GM19043 (cell line): ENCODE measurements around the gene CPNE1.

Experiments used
- ATAC-seq: cut with Tn5 transposase; IDR thresholded peaks from one replicate; pipeline ENCODE4 v1.9.1; 2021; ENCODE audit warnings: low read depth; ENCODE audit not compliant: unreplicated experiment

Gene CPNE1

DNA sequence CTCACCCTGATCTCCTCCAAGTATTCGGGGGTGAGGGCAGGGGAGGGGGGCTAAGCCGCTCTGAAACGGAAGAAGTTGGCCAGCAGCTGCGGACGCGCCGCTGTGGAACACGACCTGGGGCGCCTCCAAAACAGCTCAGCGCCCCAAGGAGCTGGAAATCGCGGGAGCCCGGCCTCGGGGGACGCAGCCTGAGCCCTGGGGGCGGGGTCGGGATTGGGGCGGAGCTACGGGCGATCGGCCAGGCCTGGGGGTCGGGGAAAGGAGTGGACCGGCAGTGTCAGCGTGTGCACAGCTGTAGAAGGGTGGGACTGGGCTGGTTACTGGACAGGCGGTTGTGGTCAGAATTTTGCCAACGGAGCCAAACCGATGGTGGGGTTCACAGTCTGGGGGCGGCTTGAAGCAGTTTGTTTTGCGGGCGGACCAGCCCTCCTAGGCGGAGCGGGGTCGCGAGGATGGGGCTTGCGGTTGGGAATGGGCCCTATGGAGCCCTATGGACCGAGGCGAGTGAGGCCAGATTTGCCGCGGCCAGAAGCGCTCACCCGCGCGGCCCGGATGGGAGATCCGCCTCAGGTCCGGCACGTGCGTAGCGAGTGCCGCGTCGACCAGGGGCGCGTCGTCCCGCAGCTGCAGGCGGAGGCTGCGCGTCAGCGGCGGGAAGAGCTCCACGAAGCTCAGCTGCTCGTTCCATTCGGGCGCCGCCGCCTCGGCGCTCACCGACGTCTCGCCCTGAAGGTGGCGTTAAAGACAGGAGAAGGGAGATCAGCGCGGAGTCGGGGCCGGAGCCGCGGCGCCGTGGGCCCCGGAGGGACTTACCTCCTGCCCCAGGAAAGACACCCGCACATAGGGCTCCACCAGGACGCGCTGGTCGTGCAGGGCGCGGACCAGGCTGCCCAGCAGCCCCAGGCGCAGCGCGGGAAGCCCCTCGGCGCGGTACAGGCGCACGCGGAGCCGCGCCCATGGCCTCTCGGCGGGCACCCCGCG lies 63.4 kb downstream of the CPNE1 start:
- no peak for ATAC-seq

- no peak for ATAC-seq
Observed at GRCh38 chr20:35600176-35600992, 64.3 kb downstream of the CPNE1 start.

- ATAC-seq, result no peak
Observed at GRCh38 chr20:35599776-35600120, 65.0 kb downstream of the CPNE1 start.

DNA sequence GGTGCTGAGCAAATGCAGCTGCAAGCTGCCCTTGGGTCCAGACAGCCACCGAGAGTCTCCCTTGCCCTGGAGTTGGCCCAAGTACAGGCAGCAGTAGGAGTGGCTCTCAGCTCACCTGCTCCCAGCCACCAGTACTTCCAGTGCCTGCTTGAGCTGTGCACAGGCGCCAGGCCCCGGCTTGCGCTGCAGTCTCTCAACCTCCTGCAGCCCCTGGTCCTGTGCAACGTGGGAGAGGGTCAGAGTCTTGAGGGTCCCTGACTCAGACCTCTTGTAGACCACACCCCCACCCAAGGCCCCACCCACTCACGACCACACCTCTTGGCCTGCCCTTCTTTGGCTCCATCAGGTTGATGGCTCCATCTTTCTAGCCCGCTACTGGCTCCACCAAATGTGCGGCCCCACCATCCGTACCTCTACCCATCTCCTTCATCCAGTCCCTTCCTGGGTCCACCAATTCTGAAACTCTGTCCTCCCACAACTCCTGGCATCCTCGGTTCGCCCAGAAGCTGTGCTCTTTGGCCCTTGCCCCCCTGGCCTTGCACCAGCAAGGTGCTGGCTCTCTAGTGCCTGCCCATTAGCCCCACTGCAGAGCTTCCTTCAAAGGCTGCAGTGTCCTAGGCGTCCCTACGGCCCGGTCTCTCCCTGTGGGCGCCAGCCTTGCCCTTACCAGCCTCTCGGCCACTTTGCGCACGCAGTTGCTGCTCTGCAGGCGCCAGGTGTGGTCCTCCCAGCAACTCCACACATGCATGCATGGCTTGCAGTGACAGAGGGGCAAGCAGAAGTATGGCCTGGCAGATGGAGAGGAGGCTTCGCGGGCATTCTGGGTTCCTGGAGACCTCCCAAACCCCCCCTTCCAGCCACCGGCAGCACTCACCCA lies 65.6 kb downstream of the CPNE1 start:
- no peak for ATAC-seq

DNA sequence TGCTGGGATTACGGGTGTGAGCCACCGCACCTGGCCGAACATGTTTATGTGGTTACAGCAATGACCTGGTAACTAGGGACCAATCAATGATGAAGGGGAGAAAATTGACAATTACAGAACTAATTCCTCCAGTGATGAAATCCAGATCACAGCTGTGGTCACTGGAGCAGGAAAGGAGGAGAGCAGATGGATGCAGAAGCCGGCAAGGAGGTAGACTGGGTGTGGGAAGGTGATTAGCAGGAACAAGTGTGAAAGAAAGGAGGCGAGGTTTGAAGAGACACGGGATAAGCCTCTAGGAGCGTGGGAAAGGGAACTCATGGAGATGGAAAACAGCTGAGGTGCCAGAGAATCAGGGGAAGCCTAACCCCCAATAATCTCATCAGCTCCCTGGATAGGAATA lies 66.2 kb downstream of the CPNE1 start:
- ATAC-seq, result no peak

DNA sequence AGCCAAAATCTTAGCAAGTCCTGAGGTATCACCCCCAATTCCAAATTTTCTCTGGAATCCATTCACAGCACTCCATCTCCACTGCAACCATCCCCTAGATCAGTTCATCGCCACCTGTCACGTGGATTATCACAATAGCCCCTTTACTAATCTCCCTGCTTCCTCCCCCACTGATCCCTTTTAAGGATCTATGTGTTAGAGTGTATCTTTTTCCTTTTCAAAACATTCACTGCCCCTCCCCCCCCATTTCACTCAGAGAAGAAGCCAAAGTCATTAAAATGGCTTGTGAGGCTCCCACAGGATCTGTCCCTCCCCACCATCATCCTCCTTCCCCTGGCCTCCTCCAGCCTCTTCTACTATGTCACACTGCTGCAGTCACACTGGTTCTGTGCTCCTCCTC lies 67.5 kb downstream of the CPNE1 start:
- ATAC-seq, result no peak

DNA sequence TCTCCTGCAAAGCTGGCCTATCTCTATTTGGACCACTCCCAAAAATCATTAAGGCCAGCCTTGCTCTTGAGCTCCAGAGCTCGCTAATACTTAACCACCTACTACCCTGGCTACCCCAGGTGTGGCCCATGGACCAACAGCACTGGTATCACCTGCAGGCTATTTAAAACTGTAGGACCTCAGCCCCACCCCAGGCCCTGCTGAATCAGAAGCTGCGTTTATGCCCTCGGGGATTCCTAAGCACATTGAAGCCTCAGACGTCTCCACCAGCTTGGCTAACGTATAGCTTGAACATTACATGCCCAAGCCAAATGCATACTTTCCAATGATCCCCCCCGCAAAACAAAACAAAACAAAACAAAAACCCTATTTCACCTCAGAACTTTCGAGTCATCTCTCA lies 68.8 kb downstream of the CPNE1 start:
- ATAC-seq, result no peak

DNA sequence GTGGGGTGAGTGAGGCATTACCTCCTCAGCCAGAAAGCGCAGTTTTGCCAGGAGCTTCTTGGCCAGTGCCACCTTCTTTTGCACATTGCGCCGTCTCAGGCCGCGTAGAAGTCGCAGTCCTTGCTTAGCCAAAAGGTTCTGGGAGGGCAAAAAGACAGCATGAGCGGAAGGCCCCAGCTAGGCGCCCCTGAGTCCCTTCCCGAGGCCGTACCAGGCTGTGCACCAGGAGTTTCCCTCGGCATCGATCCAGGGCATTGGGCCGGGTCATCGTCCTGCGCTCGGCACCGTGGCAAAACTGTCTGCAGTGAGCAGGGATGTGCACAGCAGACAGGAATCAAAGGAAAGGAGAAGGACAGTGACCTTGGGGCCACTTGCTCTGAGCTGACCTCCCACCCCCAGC lies 69.2 kb downstream of the CPNE1 start:
- ATAC-seq, result no peak

GRCh38 chr20:35592339-35592974 lies 72.2 kb downstream of the CPNE1 start:
- ATAC-seq, result no peak

DNA sequence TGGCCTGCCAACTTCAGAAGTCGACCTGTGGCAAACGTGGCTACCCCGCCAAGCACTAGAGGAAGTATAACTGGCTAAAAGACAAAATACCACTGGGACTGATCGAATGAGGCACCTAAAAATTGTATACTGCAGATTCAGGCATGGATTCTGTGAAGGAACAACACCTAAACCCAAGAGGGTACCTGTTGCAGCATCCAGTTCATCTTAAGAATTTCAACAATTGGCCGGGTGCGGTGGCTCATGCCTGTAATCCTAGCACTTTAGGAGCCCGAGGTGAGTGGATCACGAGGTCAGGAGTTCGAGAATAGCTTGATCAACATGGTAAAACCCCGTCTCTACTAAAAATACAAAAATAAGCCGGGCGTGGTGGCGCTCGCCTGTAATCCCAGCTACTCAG lies 76.3 kb downstream of the CPNE1 start:
- ATAC-seq, result no peak

DNA sequence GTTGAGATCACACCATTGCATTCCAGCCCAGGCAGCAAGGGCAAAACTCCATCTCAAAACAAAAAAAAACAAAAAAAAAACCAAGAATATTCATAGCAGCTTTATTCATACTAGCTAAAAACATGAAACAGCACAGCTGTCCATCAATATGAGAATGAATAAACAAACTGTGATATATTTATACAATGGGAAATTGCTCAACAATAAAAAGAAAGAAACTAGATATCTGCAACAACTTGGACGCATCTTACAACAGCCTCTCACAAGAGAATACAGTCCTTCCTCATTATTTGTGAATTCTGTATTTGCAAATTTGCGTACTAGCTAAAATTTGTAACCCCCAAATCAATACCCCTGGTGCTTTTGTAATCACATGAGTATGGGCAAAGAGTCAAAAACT lies 77.3 kb downstream of the CPNE1 start:
- ATAC-seq, result no peak

DNA sequence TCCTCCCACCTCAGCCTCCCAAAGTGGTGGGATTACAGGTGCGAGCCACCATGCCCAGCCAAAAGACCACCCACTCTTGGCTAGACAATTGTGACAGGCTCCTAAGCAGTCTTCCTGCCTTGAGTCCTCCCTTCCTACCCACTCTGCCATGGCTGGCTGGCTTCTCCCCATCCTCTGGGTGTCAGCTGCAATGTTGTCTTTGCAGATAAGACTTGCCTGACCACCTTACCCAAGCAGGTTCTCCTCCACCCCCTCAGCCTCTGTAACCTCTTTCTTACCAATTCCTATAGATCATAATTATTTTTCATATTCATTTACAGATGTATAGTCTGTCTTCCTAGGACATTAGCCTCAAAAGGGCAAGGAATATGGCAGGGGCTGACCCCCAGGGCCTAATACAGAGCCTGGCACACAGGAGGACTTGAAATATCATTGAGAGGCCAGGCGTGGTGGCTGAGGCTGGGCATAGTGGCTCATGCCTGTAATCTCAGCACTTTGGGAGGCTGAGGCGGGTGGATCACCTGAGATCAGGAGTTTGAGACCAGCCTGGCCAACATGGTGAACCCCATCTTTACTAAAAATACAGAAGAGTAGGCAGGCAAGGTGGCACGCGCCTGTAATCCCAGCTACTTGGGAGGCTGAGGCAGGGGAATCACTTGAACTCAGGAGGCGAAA lies 77.8 kb downstream of the CPNE1 start:
- ATAC-seq, result no peak

- no peak for ATAC-seq
Observed at GRCh38 chr20:35583636-35584560, 80.8 kb downstream of the CPNE1 start.

DNA sequence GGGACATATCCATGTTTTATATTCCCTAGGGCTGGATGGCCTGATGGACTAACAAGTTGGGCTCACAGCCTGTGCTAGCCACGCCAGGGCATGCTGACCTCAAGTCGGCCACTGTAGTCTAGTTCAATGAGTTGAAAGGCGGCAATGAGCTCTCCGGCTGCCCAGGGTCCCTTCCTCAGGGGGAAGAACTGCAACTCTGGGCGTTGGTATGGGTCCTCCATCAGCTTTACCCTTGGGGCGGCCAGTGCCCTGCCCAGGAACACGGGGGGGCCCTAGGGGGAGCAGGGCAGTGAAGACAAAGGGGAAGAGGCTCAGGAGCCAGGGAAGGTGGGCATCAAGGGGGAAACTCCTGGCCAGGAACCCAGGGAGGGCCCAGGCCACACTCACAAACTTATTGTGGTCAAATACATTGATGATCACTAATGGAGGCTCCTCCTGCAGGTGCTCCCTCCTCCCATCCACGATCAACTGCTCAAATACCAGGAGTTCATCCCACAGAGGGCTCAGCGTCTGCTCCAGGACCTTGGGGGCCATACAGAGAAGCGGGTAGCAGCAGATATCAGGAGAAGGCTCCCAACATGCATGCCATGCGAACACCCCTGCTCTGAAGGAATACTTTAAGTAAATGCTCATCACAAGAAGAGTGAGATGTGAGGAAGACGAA lies 81.8 kb downstream of the CPNE1 start:
- ATAC-seq, result no peak

DNA sequence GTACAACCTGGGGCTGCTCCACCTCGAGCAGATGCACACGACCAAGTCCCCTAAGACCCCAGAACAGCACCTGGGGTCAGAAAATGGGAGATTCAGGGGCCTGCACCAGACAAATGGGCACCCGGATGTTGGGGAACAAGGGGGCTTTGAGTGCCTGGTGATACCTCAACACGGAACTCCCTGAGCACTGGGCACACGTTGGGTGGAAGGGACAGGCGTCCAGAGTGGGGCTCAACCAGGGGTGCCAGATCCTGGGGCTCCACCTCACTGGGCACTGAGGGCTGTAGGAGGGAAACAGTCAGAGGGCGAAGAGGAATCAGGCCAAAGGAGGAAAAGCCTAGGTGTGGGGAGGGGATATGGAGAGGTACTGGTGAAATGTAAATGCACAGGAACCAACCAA lies 82.6 kb downstream of the CPNE1 start:
- no peak for ATAC-seq

DNA sequence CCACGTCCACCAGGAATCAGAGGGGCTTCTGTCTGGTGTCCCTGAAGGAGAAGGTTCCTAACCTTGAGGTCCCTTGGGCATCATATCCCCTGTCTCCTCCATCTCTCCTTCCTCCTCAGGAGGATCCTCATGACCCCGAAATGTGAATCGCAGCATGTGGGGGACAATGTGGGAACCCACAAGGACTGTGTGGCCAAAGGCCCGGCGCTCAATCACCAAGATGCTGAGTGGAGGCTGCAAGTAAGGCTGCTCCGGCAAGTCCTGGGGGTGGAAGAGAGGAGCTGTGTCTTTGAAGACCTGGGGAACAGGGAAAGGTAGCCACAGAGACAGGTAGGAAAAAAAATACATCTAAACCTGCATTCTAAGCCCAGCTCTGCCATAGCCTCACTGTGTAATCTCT lies 85.5 kb downstream of the CPNE1 start:
- ATAC-seq, result no peak

DNA sequence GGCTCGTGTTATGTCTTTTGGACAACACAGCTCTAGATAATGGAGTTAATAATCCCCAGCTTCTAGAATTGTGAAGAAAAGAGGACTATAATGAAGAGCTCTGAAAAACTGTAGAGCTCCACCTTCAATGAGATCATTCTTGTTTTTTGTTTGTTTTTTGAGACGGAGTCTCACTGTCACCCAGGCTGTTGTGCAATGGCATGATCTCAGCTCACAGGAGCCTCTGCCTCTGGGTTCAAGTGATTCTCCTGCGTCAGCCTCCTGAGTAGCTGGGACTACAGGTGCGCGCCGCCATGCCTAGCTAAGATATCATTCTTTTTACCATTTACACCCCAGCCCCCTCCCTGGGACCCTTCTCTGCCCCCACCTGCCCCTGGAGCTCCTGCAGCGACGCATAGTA lies 86.2 kb downstream of the CPNE1 start:
- ATAC-seq, result no peak

- ATAC-seq, result no peak
Observed at GRCh38 chr20:35576816-35577215, 87.9 kb downstream of the CPNE1 start.
